Measurements from ENCODE around the gene CAMK1D. TPM values are rescaled to one million over a fixed set of nuclear protein-coding genes. Genes with fewer than 3 reads are reported as not detected.

The CAMK1D gene
- total and polyA plus RNA-seq, 10 of the 15 experiments (the other 5 are each of a cell fraction or from before 2014, with no cell fraction given) = 2.1 to 35.5 (median 14.7) TPM

- TF ChIP-seq E2F8 (IDR thresholded peaks at IDR 0.05; ENCODE audit: low read depth, partially characterized antibody) (no peak), NR2C1 (IDR thresholded peaks at IDR 0.05) (no peak), RAD21 (IDR thresholded peaks at IDR 0.05; ENCODE audit: insufficient read depth, low read depth, low read length) (no peak), SRF (IDR thresholded peaks at IDR 0.05; ENCODE audit: low read depth in 2 of 2, low read length in 2 of 2) (no peak), POLR2AphosphoS5 (IDR thresholded peaks at IDR 0.05; ENCODE audit: low read length) (no peak), WRNIP1 (IDR thresholded peaks at IDR 0.05; ENCODE audit: borderline replicate concordance, low read depth, low read length) (no peak), BRCA1 (IDR thresholded peaks at IDR 0.05; ENCODE audit: low read depth, low read length) (no peak)
Observed at GRCh38 chr10:12504176-12504575, 154.8 kb downstream of the CAMK1D start (continued).

- Histone ChIP-seq H3K4me1 (ENCODE audit: control insufficient read depth, insufficient read depth, low read length) (peaks cover 3% of the 10 kb centered on the region), H3K36me3 (ENCODE audit: control insufficient read depth in 2 of 2, insufficient read depth in 2 of 2, low read length in 1 of 2) (no peaks in the 10 kb centered on the region), H3K9ac (ENCODE audit: control insufficient read depth, insufficient read depth, low read length) (no peak overlapping the region), H3K4me2 (ENCODE audit: control insufficient read depth, insufficient read depth) (no peak overlapping the region), H3K27ac (ENCODE audit: control insufficient read depth, insufficient read depth) (no peak overlapping the region), H3K79me2 (ENCODE audit: control insufficient read depth, insufficient read depth, low read length) (no peaks in the 10 kb centered on the region; the same call in 1 of the 2 replicates), H3K9me3 (replicated peaks; ENCODE audit: control insufficient read depth, insufficient read depth, low read length) (no peaks in the 10 kb centered on the region), H3K27me3 (replicated peaks in 1 of 2; ENCODE audit: control insufficient read depth in 2 of 2, insufficient read depth in 2 of 2, low read length in 1 of 2) (no peaks in the 10 kb centered on the region), H3K4me3 (no peak overlapping the region), H4K20me1 (ENCODE audit: control insufficient read depth, insufficient read depth) (no peaks in the 10 kb centered on the region), H2AFZ (ENCODE audit: control insufficient read depth, low read depth, low read length) (no peak overlapping the region)
- WGBS (ENCODE audit: insufficient coverage, insufficient replicate concordance, low lambda C conversion rate, missing lambda C conversion rate) = 89% methylated on average over 10 of the region's 10 CpGs
- CTCF ChIA-PET = no interaction called here
- TF ChIP-seq NFXL1 (IDR thresholded peaks at IDR 0.05; ENCODE audit: borderline replicate concordance) (no peak), RCOR1 (conservative IDR thresholded peaks at IDR 0.05; ENCODE audit: low read depth, low read length) (no peak), ZNF592 (IDR thresholded peaks at IDR 0.05) (no peak)
- intact Hi-C loops (cut with micrococcal nuclease; ENCODE audit: unreplicated experiment) (no loop called here), in situ Hi-C loops (cut with MboI) (no loop called here)
- SMC1A ChIA-PET (ENCODE audit: uncharacterized antibody, unreplicated experiment) = no interaction called here
- no peak for FAIRE-seq
- POLR2A ChIA-PET = no interaction called here
- no peak for DNase-seq (ENCODE audit: low read depth, low spot score)
- RAD21 ChIA-PET (ENCODE audit: unreplicated experiment) = no interaction called here
- no TSS peak for BruUV-seq (replicated peaks)
- ATAC-seq = no peak
Observed at GRCh38 chr10:12504628-12505027, 155.3 kb downstream of the CAMK1D start.

Measured in GM12878 (cell line).